SK-N-SH treated with all-trans-retinoic acid at 6 μM for 48 hours (cell line): ENCODE measurements around the gene ZNF446.
"Not testable (repeated sequence)": the region's sequence is repeated elsewhere in the genome, so short reads cannot be mapped to it uniquely, and the experiment has no call there.

Experiments used
- ATAC-seq: fragments of 200-7000 bp; cut with Tn5 transposase; 3 replicates; pipeline ENCODE4 v1.9.1; 2020; ENCODE audit warnings: mild to moderate bottlenecking, moderate library complexity
- ARNTL ChIP-seq: fragments of 450-650 bp; formaldehyde crosslinking; IDR thresholded peaks from 2 replicates; pipeline ENCODE4 v1.5.0; 2020; ENCODE audit warnings: low read depth, mild to moderate bottlenecking, moderate library complexity, borderline replicate concordance
- CSDC2 ChIP-seq: fragments of 250-450 bp; sonication (Bioruptor Pico); IDR thresholded peaks from 2 replicates; pipeline ENCODE4 v1.5.0; 2020; ENCODE audit warnings: mild to moderate bottlenecking, moderate library complexity
- ESRRG ChIP-seq: fragments of 250-450 bp; sonication (Bioruptor Pico); IDR thresholded peaks from 2 replicates; pipeline ENCODE4 v1.6.1; 2021; ENCODE audit warnings: mild to moderate bottlenecking
- GLIS3 ChIP-seq: fragments of 250-450 bp; sonication (Bioruptor Pico); IDR thresholded peaks from 2 replicates; pipeline ENCODE4 v1.5.0; 2020; ENCODE audit warnings: mild to moderate bottlenecking, moderate library complexity
- ISL1 ChIP-seq: fragments of 250-450 bp; sonication (Bioruptor Pico); IDR thresholded peaks from 2 replicates; pipeline ENCODE4 v2.1.2; 2022; ENCODE audit warnings: mild to moderate bottlenecking, moderate library complexity
- OSR1 ChIP-seq: fragments of 250-450 bp; sonication (Bioruptor Pico); IDR thresholded peaks from 2 replicates; pipeline ENCODE4 v1.8.0; 2022; ENCODE audit warnings: moderate library complexity, mild to moderate bottlenecking, inconsistent platforms
- PPARA ChIP-seq: fragments of 250-450 bp; sonication (Bioruptor Pico); IDR thresholded peaks from 2 replicates; pipeline ENCODE4 v1.5.0; 2020; ENCODE audit warnings: mild to moderate bottlenecking, borderline replicate concordance
- SNAI2 ChIP-seq: fragments of 250-450 bp; sonication (Bioruptor Pico); IDR thresholded peaks from 2 replicates; pipeline ENCODE4 v1.5.0; 2020; ENCODE audit warnings: mild to moderate bottlenecking, moderate library complexity
- TCF4 ChIP-seq: fragments of 250-450 bp; sonication (Bioruptor Pico); IDR thresholded peaks from 2 replicates; pipeline ENCODE4 v1.8.0; 2021; ENCODE audit warnings: mild to moderate bottlenecking, moderate library complexity, borderline replicate concordance
- TOX ChIP-seq: fragments of 250-450 bp; sonication (Bioruptor Pico); IDR thresholded peaks from 2 replicates; pipeline ENCODE4 v1.8.0; 2021; ENCODE audit warnings: mild to moderate bottlenecking, moderate library complexity, borderline replicate concordance
- ZC3H10 ChIP-seq: fragments of 250-450 bp; sonication (Bioruptor Pico); IDR thresholded peaks from 2 replicates; pipeline ENCODE4 v1.5.1; 2021; ENCODE audit warnings: mild to moderate bottlenecking, moderate library complexity
- ZFP3 ChIP-seq: fragments of 250-450 bp; sonication (Bioruptor Pico); IDR thresholded peaks from 2 replicates; pipeline ENCODE4 v1.5.0; 2020; ENCODE audit warnings: mild to moderate bottlenecking, moderate library complexity
- ZFP30 ChIP-seq: fragments of 450-650 bp; formaldehyde crosslinking; IDR thresholded peaks from 2 replicates; pipeline ENCODE4 v1.5.0; 2022; ENCODE audit warnings: mild to moderate bottlenecking, moderate library complexity
- ZNF565 ChIP-seq: fragments of 450-650 bp; formaldehyde crosslinking; conservative IDR thresholded peaks from 2 replicates; pipeline ENCODE4 v1.5.0; 2020; ENCODE audit warnings: low read depth, mild to moderate bottlenecking, moderate library complexity
- ZNF70 ChIP-seq: fragments of 450-650 bp; formaldehyde crosslinking; IDR thresholded peaks from 2 replicates; pipeline ENCODE4 v1.5.0; 2020; ENCODE audit warnings: mild to moderate bottlenecking, moderate library complexity
- ZNF8 ChIP-seq: fragments of 450-650 bp; formaldehyde crosslinking; IDR thresholded peaks from 2 replicates; pipeline ENCODE4 v1.5.0; 2020; ENCODE audit warnings: mild to moderate bottlenecking, moderate library complexity
- TF ChIP-seq, protein P1 (sequence below): fragments of 250-450 bp; sonication (Bioruptor Pico); IDR thresholded peaks from 2 replicates; pipeline ENCODE4 v1.5.1; 2020; ENCODE audit warnings: low read depth, mild to moderate bottlenecking, moderate library complexity

Gene ZNF446

DNA sequence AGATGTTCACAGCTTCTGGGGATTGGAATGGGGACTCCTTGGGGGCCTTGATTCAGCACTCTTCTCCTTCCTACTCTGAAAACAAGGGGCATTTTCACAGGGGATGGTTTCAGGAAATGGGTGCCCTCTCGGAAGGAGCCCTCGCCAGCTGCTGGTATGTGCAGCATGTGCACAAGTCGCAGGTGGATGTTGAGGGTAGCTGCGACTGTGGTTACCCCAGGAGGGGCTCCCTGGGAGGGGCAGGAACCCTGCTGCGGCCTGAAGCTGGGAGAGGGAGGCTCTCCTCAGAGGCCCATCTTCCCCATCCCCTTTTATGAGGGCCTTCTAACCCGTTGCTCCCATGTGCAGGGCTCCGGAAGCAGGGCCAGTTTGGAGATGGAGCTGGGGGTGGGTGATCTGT lies 6.2 kb downstream of the ZNF446 start:
- ATAC-seq = no peak
- TF ChIP-seq TOX (CRISPR knock-in tag) = no peak
- no peak for TF ChIP-seq ZNF8
- no peak for TF ChIP-seq ZNF565 (CRISPR knock-in tag)
- TF ChIP-seq GLIS3 = no peak
- TF ChIP-seq, protein P1, sequence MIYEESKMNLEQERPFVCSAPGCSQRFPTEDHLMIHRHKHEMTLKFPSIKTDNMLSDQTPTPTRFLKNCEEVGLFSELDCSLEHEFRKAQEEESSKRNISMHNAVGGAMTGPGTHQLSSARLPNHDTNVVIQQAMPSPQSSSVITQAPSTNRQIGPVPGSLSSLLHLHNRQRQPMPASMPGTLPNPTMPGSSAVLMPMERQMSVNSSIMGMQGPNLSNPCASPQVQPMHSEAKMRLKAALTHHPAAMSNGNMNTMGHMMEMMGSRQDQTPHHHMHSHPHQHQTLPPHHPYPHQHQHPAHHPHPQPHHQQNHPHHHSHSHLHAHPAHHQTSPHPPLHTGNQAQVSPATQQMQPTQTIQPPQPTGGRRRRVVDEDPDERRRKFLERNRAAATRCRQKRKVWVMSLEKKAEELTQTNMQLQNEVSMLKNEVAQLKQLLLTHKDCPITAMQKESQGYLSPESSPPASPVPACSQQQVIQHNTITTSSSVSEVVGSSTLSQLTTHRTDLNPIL (CRISPR knock-in tag) = no peak
- TF ChIP-seq ZFP30 (CRISPR knock-in tag) = no peak
- no peak for TF ChIP-seq CSDC2 (CRISPR knock-in tag)

DNA sequence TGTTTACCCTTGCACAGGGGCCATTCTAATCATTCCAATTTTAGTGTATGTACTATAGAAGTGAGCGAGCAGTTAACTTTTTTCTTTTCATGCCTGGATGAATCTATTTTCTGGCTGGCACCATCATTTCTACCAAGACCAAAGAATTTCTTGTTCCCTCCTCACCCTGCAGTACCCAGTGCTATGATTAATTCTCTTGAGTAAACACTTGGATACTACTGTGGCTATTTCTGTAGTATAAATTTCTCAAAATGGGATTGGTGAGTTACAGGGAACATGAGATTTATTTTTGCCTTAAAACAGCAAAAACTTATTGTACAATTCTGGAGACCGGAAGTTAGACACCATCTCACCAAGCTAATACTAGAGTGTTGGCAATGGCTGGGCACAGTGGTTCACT lies 7.6 kb downstream of the ZNF446 start:
- no peak for TF ChIP-seq GLIS3
- TF ChIP-seq, protein P1 (CRISPR knock-in tag) = no peak
- ATAC-seq = no peak

DNA sequence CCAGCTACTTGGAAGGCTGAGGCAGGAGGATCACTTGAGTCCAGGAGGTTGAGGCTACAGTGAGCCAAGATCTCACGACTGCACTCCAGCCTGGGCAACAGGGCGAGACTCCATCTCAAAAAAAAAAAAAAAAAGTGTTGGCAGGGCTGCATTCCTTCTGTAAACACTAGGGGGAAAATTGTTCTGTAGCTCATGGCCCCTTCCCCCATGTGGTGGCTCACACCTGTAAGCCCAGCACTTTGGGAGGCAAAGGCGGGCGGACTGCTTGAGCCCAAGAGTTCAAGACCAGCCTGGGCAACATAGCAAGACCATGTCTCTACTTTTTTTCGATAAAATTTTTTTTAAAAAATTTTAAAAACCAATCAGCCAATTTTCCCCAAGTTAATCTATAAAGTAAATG lies 8.2 kb downstream of the ZNF446 start:
- not testable (repeated sequence) for ATAC-seq

DNA sequence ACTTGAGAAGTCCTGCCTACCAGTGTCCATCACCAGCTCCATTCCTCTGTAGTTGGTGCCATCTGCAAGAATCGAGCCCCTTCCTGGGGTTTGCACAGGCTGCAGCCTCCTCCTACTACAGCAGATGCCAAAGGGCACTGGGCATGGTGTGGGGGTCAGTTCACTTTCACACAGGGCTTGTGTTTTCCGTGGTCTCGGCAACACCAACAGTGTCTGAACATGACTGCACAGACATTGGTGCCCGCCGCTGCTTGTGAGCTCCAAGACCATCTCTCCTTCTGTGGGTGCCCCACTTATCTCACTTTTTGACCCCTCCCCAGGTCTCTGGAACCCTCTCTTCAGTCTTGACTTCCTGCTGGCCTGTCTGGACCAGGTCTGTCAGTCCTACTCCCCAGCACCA lies 15.2 kb downstream of the ZNF446 start:
- TF ChIP-seq OSR1 (CRISPR knock-in tag) = no peak
- no peak for TF ChIP-seq GLIS3
- no peak for ATAC-seq

DNA sequence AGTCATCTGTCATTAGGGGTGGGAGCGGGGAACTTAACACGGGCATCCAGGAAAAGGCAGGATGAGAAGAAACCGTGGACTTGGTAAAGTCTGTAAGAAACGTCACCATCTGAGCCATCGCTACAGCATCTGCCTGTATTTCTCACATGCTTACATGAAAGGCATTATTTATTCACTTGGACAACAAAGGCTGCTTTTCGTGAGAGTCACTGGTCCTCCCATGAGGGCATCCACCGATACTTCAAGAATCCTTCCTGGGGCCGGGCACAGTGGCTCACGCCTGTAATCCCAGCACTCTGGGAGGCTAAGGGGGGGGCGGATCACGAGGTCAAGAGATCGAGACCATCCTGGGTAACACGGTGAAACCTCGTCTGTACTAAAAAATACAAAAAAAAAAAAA lies 16.1 kb downstream of the ZNF446 start:
- ATAC-seq = no peak
- no peak for TF ChIP-seq TOX (CRISPR knock-in tag)
- no peak for TF ChIP-seq SNAI2
- TF ChIP-seq TCF4 (CRISPR knock-in tag) = no peak
- no peak for TF ChIP-seq ZNF70 (CRISPR knock-in tag)
- TF ChIP-seq ESRRG (CRISPR knock-in tag) = no peak
- TF ChIP-seq PPARA (CRISPR knock-in tag) = no peak
- no peak for TF ChIP-seq OSR1 (CRISPR knock-in tag)
- no peak for TF ChIP-seq ARNTL (CRISPR knock-in tag)
- TF ChIP-seq ZC3H10 (CRISPR knock-in tag) = no peak
- TF ChIP-seq ZNF8 = no peak
- TF ChIP-seq, all 23 proteins: peak for 0

DNA sequence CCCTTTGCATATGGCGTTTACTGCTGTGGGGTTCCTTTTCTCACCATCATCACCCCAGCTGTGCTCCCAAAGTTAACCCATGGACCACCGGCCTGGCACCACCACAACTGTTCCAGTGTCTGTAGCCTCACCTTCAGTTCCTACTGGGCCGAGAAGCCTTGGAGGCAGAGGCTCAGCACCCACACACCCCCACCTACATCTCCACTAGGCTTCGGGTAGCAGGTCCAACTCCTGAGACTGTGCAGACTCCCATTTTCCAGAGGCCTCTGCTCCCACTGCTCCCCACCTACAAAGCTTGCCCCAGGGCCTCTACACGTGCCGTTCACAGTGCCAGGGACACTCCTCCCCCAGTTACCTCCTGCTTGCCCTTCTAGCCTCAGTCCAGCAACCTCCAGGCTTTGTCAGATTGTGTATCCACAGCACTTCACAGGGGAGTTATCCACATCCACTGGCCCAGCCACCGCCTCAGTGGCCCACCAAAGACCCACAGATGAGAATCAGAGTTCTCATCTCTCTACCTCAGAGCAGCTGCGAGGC lies 21.6 kb downstream of the ZNF446 start:
- TF ChIP-seq ZC3H10 (CRISPR knock-in tag) (no peak), OSR1 (CRISPR knock-in tag) (no peak), ZFP3 (CRISPR knock-in tag) (no peak), SNAI2 (no peak)
- TF ChIP-seq, protein P1 (CRISPR knock-in tag) = no peak
- ATAC-seq = no peak

DNA sequence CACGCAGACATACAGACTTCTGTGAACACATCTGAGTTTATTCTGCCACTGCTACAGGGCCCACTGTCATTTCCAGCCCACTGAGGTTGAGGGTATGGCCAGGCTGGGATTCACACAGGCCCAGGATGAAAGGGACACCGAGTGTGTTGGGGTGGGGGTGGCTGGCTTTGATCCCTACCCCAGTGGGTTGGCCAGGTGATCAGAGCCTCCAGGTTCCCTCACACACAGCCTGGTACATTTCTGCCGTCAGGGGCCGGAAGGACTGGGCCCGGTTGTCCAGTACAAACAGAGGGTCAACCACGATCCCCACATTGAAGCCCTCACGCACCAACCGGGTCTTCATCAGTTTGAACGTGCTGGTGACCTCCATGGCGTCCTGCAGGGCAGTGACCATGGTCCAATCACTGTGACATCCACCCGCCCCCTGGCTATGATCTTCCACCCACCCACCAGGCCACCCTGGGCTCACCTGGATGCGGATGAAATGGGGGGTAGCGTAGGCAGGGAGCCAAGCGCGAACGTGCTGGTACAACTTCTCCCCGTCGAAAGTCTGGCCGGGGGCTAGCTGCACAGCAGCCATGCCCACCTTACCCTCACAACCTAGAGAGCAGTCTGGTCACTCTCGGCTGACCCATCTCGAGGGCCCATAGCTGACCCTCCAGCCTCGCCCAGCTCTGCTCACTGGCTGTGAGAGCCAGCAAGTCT lies 22.3 kb downstream of the ZNF446 start:
- TF ChIP-seq CSDC2 (CRISPR knock-in tag) (no peak), ISL1 (CRISPR knock-in tag) (no peak), ZC3H10 (CRISPR knock-in tag) (no peak)
- ATAC-seq = peak; percentile 7; the same call in 2 of the 3 replicates
